NT2/D1 (cell line): Measurements from ENCODE around the gene AAMDC.
"Not testable (repeated sequence)": the region's sequence is repeated elsewhere in the genome, so short reads cannot be mapped to it uniquely, and the experiment has no call there.

Source experiments
- DNase-seq: peaks from one replicate; pipeline ENCODE4 v3.0.0-alpha.2; 2011; ENCODE audit warnings: low read depth, low spot score
- H3K27me3 ChIP-seq: 2 replicates; pipeline ENCODE4 v1.6.0; 2011; ENCODE audit warnings: mild to moderate bottlenecking; ENCODE audit not compliant: insufficient read length, insufficient read depth
- H3K36me3 ChIP-seq: 2 replicates; pipeline ENCODE4 v1.6.1; 2011; ENCODE audit warnings: mild to moderate bottlenecking, low read length, mixed read lengths; ENCODE audit not compliant: insufficient read depth, insufficient read length
- H3K4me1 ChIP-seq: 2 replicates; pipeline ENCODE4 v1.5.1; 2011; ENCODE audit not compliant: insufficient read depth, insufficient read length
- H3K4me3 ChIP-seq: 2 replicates; pipeline ENCODE4 v1.5.1; 2011; ENCODE audit warnings: low read depth; ENCODE audit not compliant: insufficient read length
- H3K9ac ChIP-seq: 2 replicates; pipeline ENCODE4 v1.6.0; 2011; ENCODE audit warnings: low read depth; ENCODE audit not compliant: insufficient read length
- H3K9me3 ChIP-seq: 2 replicates; pipeline ENCODE4 v1.5.1; 2011; ENCODE audit warnings: mild to moderate bottlenecking, low read length; ENCODE audit not compliant: insufficient read depth

Gene AAMDC

DNA sequence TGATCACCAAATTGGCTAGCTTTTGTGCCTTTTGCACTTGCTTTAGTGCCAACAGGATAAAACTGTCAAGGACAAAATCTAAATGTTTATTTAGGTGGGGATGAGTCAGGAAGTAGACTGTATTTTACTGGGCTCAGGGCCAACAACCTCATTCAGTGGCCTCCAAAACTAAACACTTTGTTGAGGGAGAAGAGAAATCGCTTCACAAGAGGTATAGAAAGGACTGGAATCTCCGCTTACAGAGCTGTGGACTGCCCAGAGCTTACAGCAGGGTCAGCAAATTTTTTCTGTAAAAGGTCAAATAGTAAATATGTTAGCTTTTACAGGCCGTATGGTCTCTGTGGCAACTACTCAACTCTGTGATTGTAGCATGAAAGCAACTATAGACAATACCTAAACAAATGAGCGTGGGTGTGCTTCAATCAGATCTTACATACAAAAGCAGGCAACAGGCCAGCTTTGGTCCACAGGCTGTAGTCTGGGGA is 93.4 kb downstream of the AAMDC start:
- H3K36me3 ChIP-seq, H3K9me3 ChIP-seq, H3K4me1 ChIP-seq, DNase-seq, H3K4me3 ChIP-seq, H3K27me3 ChIP-seq, H3K9ac ChIP-seq: not testable (repeated sequence)

DNA sequence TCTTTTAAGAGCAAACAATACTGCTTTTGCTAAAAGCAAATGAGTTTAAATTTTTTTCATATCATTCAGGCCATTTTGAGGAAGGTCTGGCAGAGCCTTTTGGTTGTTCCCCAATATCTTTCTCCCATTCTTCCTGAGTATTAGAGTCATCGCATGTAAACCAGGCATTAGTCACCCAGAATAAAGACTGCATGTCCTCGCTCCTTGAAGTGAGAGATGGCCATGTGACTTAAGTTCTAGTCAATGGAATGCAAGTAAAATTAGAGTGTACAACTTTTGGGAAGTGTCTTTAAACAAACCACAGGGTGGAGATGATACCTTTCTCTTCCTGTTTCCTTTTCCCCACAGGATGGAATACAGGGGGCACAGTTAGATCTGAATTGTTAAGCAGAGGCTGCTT is 96.8 kb downstream of the AAMDC start:
- DNase-seq, H3K4me1 ChIP-seq, H3K9me3 ChIP-seq, H3K36me3 ChIP-seq, H3K27me3 ChIP-seq, H3K4me3 ChIP-seq, H3K9ac ChIP-seq: not testable (repeated sequence)
